Suprapubic skin (tissue), 4 donors: ENCODE measurements around the gene RIBC1. TPM values are rescaled to one million over a fixed set of nuclear protein-coding genes. Genes with fewer than 3 reads are reported as not detected.
A peak's percentile ranks its signal among the peaks of the same experiment; 100 is the strongest.

Experiments
- DNase-seq, 2 donors: peaks; one replicate each; pipeline ENCODE4 v3.0.0-alpha.2; 2019; ENCODE audit warnings: low spot score in 2 of 2
- H3K27ac ChIP-seq: fragments of 200-600 bp; sonication (generic); one replicate; pipeline ENCODE4 v1.5.1; 2019
- H3K27me3 ChIP-seq: fragments of 200-600 bp; sonication (generic); one replicate; pipeline ENCODE4 v1.5.1; 2019
- H3K36me3 ChIP-seq: fragments of 200-600 bp; sonication (generic); one replicate; pipeline ENCODE4 v1.5.1; 2019
- H3K4me1 ChIP-seq: fragments of 200-600 bp; sonication (generic); one replicate; pipeline ENCODE4 v1.5.1; 2019
- H3K4me3 ChIP-seq: fragments of 200-600 bp; sonication (generic); one replicate; pipeline ENCODE4 v1.5.1; 2019; ENCODE audit warnings: mild to moderate bottlenecking
- H3K9me3 ChIP-seq: fragments of 200-600 bp; sonication (generic); one replicate; pipeline ENCODE4 v1.5.1; 2019
- EP300 ChIP-seq: sonication (generic); formaldehyde crosslinking; IDR thresholded peaks from one replicate; pipeline ENCODE4 v1.6.1; 2017; ENCODE audit warnings: antibody characterized with exemption
- POLR2A ChIP-seq, 2 donors: fragments of 450-650 bp; IDR thresholded peaks; one replicate each; pipeline ENCODE4 v1.6.1; 2017; ENCODE audit warnings: antibody characterized with exemption in 2 of 2, mild to moderate bottlenecking in 2 of 2, moderate library complexity in 2 of 2
- POLR2AphosphoS5 ChIP-seq, 3 donors: sonication (generic); formaldehyde crosslinking; IDR thresholded peaks; one replicate each; pipeline ENCODE4 v1.6.1; 2017; ENCODE audit warnings: antibody characterized with exemption in 3 of 3
- WGBS: methylation state at CpG from one replicate; pipeline ENCODE4 v1.1.5; 2018; 5-methylcytosine and 5-hydroxymethylcytosine counted together
- total RNA-seq, 4 donors: library from RNA; depleted of rRNA; stranded (reverse); fragments of >200 nt; gene quantifications; one replicate each; pipeline ENCODE4 v1.1.0, GENCODE V29; 2016
- TF ChIP-seq, protein P1 (sequence below), 2 donors: fragments of 200-600 bp in 1 of 2; fragments of 450-650 bp in 1 of 2; sonication (generic) in 1 of 2; IDR thresholded peaks; one replicate each; pipeline ENCODE4 v1.5.1; 2016 to 2019; ENCODE audit warnings: antibody characterized with exemption in 2 of 2, mild to moderate bottlenecking in 1 of 2, moderate library complexity in 1 of 2

Gene RIBC1
- total RNA-seq, 4 donors from 2014 or later, result 0.34 to 0.56 (median 0.38) TPM; not detected in 1

DNA sequence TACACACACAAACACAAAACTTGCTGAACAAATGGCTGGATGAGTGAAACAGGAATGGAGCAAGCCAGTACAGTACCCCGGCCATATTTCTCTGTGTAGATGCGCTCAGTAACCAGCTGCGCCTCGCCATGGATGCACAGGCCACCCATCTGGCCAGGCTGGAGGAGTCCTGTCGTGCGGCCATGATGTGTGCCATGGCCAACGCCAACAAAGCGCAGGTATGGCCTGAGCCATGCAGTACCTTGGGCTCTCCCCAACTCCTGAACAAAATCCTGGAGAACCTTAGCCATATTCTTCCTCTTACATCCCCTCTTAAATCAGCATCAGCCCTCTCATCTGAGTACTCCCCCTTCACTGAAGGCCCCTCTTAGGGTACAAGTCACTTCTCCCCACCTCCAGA is 7.1 kb downstream of the RIBC1 start:
- 97% methylated on average over 8 of the region's 8 CpGs for WGBS
- DNase-seq, result no peak
- TF ChIP-seq POLR2AphosphoS5 (IDR thresholded peaks at IDR 0.05) (no peak), EP300 (no peak)
- Histone ChIP-seq H3K27ac (no peak overlapping the region), H3K27me3 (no peaks in the 10 kb centered on the region), H3K36me3 (peaks cover 12% of the 10 kb centered on the region), H3K9me3 (no peaks in the 10 kb centered on the region), H3K4me1 (peaks cover 9% of the 10 kb centered on the region), H3K4me3 (no peak overlapping the region)

DNA sequence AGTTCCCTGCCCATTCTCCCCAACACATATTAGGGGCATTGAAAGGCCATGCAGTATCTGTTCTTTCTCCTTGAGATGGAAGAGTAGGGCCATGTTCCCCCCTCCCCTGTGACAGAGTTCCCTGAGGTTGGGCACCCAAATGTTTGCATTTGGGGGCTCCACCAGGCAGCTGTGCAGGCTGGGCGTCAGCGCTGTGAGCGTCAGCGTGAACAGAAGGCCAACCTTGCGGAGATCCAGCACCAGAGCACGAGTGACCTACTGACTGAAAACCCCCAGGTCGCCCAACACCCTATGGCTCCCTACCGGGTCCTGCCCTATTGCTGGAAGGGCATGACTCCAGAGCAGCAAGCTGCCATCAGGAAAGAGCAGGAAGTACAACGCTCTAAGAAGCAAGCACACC is 7.6 kb downstream of the RIBC1 start:
- no peak overlapping the region for H3K4me3 ChIP-seq
- H3K27ac ChIP-seq, result no peak overlapping the region
- no peaks in the 10 kb centered on the region for H3K9me3 ChIP-seq
- H3K27me3 ChIP-seq, result no peaks in the 10 kb centered on the region
- peaks cover 9% of the 10 kb centered on the region for H3K4me1 ChIP-seq
- TF ChIP-seq EP300, result no peak
- no peak for TF ChIP-seq POLR2AphosphoS5 (IDR thresholded peaks at IDR 0.05)
- no peak for TF ChIP-seq POLR2A (IDR thresholded peaks at IDR 0.05)
- TF ChIP-seq, protein P1, sequence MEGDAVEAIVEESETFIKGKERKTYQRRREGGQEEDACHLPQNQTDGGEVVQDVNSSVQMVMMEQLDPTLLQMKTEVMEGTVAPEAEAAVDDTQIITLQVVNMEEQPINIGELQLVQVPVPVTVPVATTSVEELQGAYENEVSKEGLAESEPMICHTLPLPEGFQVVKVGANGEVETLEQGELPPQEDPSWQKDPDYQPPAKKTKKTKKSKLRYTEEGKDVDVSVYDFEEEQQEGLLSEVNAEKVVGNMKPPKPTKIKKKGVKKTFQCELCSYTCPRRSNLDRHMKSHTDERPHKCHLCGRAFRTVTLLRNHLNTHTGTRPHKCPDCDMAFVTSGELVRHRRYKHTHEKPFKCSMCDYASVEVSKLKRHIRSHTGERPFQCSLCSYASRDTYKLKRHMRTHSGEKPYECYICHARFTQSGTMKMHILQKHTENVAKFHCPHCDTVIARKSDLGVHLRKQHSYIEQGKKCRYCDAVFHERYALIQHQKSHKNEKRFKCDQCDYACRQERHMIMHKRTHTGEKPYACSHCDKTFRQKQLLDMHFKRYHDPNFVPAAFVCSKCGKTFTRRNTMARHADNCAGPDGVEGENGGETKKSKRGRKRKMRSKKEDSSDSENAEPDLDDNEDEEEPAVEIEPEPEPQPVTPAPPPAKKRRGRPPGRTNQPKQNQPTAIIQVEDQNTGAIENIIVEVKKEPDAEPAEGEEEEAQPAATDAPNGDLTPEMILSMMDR (IDR thresholded peaks at IDR 0.05), result no peak
- H3K36me3 ChIP-seq, result peaks cover 12% of the 10 kb centered on the region
- DNase-seq, result no peak
- 93% methylated on average over 9 of the region's 9 CpGs for WGBS

DNA sequence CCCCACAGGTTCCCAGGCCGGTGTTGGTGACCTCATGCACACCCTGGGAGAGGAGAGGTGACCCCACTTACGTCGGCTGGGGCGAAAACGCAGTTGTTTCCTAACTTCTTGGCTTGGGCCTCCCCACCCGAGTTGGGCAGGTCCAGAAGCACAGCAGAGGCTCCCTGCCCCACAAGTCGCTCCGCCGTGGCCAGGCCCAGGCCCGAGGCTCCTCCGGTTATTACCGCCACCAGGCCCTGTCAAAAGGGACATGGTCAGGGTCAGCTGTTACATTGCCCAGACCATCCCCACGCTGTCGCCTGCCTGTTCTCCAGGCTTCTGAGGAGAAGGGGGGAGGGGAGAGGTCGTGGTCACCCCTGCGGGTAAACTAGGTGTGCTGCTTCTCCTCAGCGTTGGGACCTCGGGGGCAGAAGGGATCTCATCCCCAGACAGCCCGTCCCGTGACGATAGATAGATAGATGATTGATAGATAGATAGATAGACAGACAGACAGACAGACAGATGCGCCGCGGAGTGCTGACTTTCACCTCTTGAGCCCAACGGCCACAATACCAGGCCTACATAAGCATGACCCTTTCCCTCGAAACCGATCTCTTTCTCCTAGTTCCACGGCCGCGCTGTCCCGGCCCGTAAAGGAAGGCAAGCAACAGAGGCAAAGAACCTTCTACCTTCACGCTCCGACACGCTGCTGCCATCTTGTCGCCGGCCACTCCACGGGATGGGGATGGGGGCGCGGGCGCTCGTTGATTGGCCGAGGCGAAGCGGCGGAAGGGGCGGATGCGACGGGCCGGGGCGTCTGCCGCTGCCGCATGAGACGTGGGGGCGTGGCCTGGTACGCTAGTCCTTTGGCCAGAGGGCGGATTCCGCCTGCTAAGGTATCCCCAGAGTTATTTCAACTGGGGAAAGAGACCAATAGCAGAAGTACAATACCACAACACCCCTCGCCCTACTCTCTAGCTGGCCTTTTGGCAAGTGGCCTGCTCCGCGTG is 11.3 kb downstream of the RIBC1 start, which contains the start of gene HSD17B10:
Gene HSD17B10 (minus strand): TSS at position 720 of the 989 bp plus-strand sequence. CDS start 25 bp downstream, at position 695.
- 37% methylated on average over 39 of the region's 61 CpGs for WGBS

DNA sequence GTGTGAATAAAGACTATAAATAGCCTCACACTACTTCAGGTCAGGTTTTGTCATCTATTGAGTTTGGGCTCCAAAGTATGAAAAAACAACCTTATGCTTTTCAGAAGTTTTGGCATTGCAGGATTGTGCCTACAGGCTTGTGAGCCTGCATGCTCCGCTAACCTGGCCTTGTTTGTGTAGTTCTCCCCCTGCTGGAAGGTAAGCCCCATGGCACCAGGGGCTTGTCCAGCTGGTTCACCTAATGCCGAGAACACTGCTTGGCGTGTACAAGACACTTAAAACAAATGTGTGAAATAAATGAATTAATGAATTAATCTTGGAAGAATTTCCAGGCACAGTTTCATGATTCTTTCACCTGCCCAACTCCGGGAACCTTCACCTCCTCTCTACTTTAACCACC is 13.3 kb downstream of the RIBC1 start:
- peaks cover 13% of the 10 kb centered on the region for H3K4me1 ChIP-seq
- no peaks in the 10 kb centered on the region for H3K9me3 ChIP-seq
- 12% methylated on average over 4 of the region's 4 CpGs for WGBS
- H3K27ac ChIP-seq, result no peak overlapping the region
- H3K4me3 ChIP-seq, result no peak overlapping the region
- H3K36me3 ChIP-seq, result peaks cover 7% of the 10 kb centered on the region
- peak in 1 of 2 donors; percentile 67 for DNase-seq
- TF ChIP-seq, protein P1 (IDR thresholded peaks at IDR 0.05), result peak; percentile 53 to 67
- no peak for TF ChIP-seq EP300
- H3K27me3 ChIP-seq, result no peaks in the 10 kb centered on the region

More for the DNA sequence above, 11.3 kb downstream of the RIBC1 start, which contains the start of gene HSD17B10:
- Histone ChIP-seq H3K9me3 (no peaks in the 10 kb centered on the region), H3K4me3 (peak within 1 kb of the TSS; percentile 60), H3K4me1 (peaks cover 9% of the 10 kb centered on the region), H3K27me3 (no peaks in the 10 kb centered on the region), H3K36me3 (peaks cover 12% of the 10 kb centered on the region), H3K27ac (peak within 1 kb of the TSS; percentile 59)
- no peak for TF ChIP-seq EP300
- no peak for TF ChIP-seq POLR2AphosphoS5 (IDR thresholded peaks at IDR 0.05)
- TF ChIP-seq, protein P1 (IDR thresholded peaks at IDR 0.05), result no peak
- no peak for TF ChIP-seq POLR2A (IDR thresholded peaks at IDR 0.05)
- peak; percentile 93 to 94 for DNase-seq

DNA sequence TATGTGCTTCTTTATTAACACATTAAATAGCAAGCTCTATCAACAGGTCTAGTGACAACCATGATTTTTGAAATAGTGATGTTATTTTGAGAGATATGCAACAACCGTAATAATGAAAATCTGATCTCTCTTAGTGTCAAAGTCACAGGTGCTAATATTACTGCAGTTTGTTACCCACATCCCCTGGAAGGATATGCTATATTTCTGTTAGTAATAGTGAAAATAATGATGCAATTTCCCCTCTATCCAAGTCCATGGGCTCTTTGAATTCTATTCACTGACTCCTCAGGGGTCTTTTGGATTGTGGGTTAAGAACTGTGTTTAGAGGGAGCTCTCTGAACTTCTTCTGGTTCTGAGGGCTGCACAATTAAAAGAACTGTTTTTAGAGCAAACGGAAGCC is 14.5 kb downstream of the RIBC1 start:
- Histone ChIP-seq H3K27me3 (no peaks in the 10 kb centered on the region), H3K9me3 (no peaks in the 10 kb centered on the region), H3K27ac (no peak overlapping the region), H3K4me1 (peaks cover 25% of the 10 kb centered on the region), H3K36me3 (no peaks in the 10 kb centered on the region), H3K4me3 (no peak overlapping the region)
- WGBS, result 77% methylated on average over 2 of the region's 2 CpGs
- no peak for DNase-seq
- TF ChIP-seq, protein P1 (IDR thresholded peaks at IDR 0.05), result no peak
- TF ChIP-seq EP300 (no peak), POLR2A (IDR thresholded peaks at IDR 0.05) (no peak), POLR2AphosphoS5 (IDR thresholded peaks at IDR 0.05) (no peak)
